ENCODE measurements around the gene PRR23C. TPM values are rescaled to one million over a fixed set of nuclear protein-coding genes. Genes with fewer than 3 reads are reported as not detected.

The PRR23C gene
- total RNA-seq, 1 donor from 2014 or later = not detected

DNA sequence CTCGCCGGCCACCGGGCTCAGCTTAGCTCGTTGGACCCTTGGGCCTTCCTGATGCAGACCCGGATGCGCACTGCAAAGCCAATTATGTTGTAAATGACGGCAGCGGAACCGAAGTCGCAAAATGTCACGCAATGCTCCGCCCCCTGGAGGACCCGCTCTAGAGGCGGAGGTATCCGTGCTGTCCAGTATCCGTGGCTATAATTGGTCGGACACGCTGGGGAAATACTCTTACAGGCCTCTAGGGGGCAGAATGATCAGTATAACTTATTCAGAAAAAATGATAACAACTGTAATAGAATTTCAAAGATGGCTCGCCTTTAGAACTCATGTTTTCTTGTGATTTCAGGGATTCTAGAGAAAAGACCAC, 23.8 kb downstream of the PRR23C start, which contains the start of gene PRR23B:
Gene PRR23B (minus strand): TSS at position 59 of the 367 bp plus-strand sequence. CDS start 265 bp downstream, outside the sequence.
- DNase-seq (ENCODE audit: extremely low spot score in 2 of 2) = no peak
- intact Hi-C loops (cut with DNase I) = no loop called here

DNA sequence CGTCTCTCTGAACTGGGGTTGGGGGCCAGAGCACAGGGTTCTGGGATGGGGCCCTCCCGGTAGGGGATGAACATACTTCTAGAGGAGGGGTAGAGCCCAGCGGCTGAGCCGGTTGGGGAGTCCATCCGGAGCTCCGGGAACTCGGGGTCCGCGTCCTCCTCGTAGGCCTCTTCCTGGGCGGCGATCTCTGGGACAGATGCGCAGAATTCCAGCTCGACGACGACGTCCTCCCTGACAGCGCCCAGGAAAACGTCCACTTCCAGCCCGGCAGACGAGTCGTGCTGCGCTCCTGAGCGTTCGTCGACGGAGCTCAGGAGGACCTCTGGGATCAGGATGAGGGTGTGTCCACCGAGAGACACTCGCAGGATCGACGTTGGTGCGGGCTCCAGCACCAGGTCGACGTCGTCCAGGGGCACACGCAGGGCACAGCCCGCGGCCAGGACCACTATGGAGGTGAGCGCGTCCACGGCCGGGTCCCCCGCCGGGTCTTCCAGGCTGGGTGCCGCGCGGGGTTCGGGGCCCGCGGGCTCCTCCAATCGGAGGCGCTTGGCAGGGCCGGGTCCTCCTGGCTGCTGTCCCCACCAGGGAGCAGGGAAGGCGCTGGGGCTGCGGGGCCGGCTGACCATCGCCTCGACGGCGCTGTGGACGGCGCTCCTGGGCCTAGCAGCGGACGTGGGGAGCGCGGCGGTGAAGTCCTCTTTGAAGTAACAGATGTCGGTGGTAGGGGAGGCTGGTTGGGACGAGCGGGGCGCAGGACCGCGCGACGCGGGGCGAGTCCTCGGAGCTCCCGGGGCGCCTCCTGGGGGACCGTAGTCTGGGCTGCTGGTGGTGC, 24.4 kb downstream of the PRR23C start:
- Histone ChIP-seq H3K36me3 (no peaks in the 10 kb centered on the region), H3K27me3 (no peaks in the 10 kb centered on the region), H3K27ac (no peak overlapping the region), H3K4me1 (no peaks in the 10 kb centered on the region), H3K9me3 (no peaks in the 10 kb centered on the region), H3K4me3 (no peak overlapping the region)
- DNase-seq (ENCODE audit: extremely low spot score in 2 of 2) = no peak
- TF ChIP-seq, protein P1, sequence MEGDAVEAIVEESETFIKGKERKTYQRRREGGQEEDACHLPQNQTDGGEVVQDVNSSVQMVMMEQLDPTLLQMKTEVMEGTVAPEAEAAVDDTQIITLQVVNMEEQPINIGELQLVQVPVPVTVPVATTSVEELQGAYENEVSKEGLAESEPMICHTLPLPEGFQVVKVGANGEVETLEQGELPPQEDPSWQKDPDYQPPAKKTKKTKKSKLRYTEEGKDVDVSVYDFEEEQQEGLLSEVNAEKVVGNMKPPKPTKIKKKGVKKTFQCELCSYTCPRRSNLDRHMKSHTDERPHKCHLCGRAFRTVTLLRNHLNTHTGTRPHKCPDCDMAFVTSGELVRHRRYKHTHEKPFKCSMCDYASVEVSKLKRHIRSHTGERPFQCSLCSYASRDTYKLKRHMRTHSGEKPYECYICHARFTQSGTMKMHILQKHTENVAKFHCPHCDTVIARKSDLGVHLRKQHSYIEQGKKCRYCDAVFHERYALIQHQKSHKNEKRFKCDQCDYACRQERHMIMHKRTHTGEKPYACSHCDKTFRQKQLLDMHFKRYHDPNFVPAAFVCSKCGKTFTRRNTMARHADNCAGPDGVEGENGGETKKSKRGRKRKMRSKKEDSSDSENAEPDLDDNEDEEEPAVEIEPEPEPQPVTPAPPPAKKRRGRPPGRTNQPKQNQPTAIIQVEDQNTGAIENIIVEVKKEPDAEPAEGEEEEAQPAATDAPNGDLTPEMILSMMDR (IDR thresholded peaks at IDR 0.05) = no peak
- TF ChIP-seq POLR2A (IDR thresholded peaks at IDR 0.05) = no peak
- TF ChIP-seq POLR2AphosphoS5 (IDR thresholded peaks at IDR 0.05; ENCODE audit: insufficient read depth in 1 of 2, low read depth in 1 of 2) = no peak
- intact Hi-C loops (cut with DNase I) = no loop called here

More for the DNA sequence above, 23.8 kb downstream of the PRR23C start, which contains the start of gene PRR23B:
- no peaks in the 10 kb centered on the region for H3K36me3 ChIP-seq
- H3K27me3 ChIP-seq = no peaks in the 10 kb centered on the region
- no peak for TF ChIP-seq POLR2A (IDR thresholded peaks at IDR 0.05)
- TF ChIP-seq, protein P1 (IDR thresholded peaks at IDR 0.05) = no peak
- TF ChIP-seq POLR2AphosphoS5 (IDR thresholded peaks at IDR 0.05; ENCODE audit: insufficient read depth in 1 of 2, low read depth in 1 of 2) = no peak
- H3K9me3 ChIP-seq = no peaks in the 10 kb centered on the region
- H3K4me3 ChIP-seq = no peak within 1 kb of the TSS
- no peak within 1 kb of the TSS for H3K27ac ChIP-seq
- no peaks in the 10 kb centered on the region for H3K4me1 ChIP-seq

DNA sequence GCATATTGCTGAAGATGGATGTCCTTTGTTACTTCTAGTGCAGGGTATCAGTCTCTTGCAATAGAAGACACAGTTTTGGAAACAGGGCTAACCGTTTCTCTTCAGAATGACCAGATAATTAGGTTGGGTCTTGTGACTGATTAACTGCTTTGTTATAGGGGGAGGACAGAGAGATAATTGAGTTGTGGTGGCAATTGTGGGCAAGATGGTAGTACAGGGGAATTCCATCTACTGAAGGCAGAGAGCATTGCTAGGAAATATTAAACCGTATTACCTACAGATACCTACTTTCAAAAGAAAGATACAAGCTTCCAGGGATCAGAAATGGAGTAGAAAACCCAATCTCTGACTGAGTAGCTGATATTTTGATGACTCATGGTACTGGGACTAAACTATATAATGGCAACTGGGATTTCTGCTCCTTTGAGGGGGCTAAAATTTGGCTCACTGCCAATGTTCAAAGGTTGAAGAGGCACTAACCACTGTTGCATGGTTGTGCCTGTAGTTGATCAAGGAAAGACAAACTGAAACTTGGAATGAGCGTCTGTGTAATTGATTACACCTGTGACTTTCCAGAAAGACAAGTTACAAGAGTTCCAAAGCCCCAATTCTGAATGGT, 28.2 kb downstream of the PRR23C start:
- no peak for DNase-seq (ENCODE audit: extremely low spot score in 2 of 2)
- Histone ChIP-seq H3K27ac (no peak overlapping the region), H3K36me3 (no peaks in the 10 kb centered on the region), H3K4me3 (no peak overlapping the region), H3K27me3 (no peaks in the 10 kb centered on the region), H3K9me3 (no peaks in the 10 kb centered on the region), H3K4me1 (no peaks in the 10 kb centered on the region)
- intact Hi-C loops (cut with DNase I) = no loop called here
- TF ChIP-seq POLR2A (IDR thresholded peaks at IDR 0.05) = no peak
- TF ChIP-seq, protein P1 (IDR thresholded peaks at IDR 0.05) = no peak
- TF ChIP-seq POLR2AphosphoS5 (IDR thresholded peaks at IDR 0.05; ENCODE audit: insufficient read depth in 1 of 2, low read depth in 1 of 2) = no peak

DNA sequence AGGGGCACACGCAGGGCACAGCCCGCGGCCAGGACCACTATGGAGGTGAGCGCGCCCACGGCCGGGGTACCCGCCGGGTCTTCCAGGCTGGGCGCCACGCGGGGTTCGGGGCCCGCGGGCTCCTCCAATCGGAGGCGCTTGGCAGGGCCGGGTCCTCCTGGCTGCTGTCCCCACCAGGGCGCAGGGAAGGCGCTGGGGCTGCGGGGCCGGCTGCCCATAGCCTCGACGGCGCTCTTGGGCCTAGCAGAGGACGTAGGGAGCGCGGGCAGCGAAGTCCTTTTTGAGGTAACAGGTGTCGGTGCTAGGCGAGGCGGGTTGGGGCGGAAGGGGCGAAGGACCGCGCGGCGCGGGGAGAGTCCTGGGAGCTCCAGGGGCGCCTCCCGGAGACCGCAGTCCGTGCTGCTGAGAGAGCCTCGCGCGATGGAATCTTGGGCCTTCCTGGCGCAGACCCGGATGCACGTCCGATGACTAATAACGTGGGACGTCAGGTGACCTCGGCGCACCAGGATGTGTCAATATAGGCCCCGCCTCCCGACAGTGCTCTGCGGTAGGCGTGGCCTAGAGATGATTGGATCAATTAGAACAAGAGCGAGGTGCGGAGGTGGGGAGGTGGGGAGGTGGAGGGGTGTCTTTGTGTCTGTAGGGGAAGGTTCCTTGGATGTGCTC, 38.5 kb downstream of the PRR23C start, which contains the start of gene PRR23A:
Gene PRR23A (minus strand): TSS at position 218 of the 666 bp plus-strand sequence. CDS start 0 bp downstream, at position 218.
- no peaks in the 10 kb centered on the region for H3K9me3 ChIP-seq
- no peaks in the 10 kb centered on the region for H3K27me3 ChIP-seq
- no peaks in the 10 kb centered on the region for H3K36me3 ChIP-seq
- no peaks in the 10 kb centered on the region for H3K4me1 ChIP-seq
- H3K27ac ChIP-seq = no peak within 1 kb of the TSS
- H3K4me3 ChIP-seq = no peak within 1 kb of the TSS
- DNase-seq (ENCODE audit: extremely low spot score in 2 of 2) = no peak
- no peak for TF ChIP-seq POLR2A (IDR thresholded peaks at IDR 0.05)
- TF ChIP-seq, protein P1 (IDR thresholded peaks at IDR 0.05) = no peak
- TF ChIP-seq POLR2AphosphoS5 (IDR thresholded peaks at IDR 0.05; ENCODE audit: insufficient read depth in 1 of 2, low read depth in 1 of 2) = no peak
- intact Hi-C loops (cut with DNase I) = no loop called here

All from vagina (tissue), 2 donors.